ENCODE results near the gene NFKB2.

- TF ChIP-seq KLF16 (tag by site-specific recombination; IDR thresholded peaks at IDR 0.05) (peak; percentile 93), ZNF266 (tag by site-specific recombination; IDR thresholded peaks at IDR 0.05; ENCODE audit: low read depth) (no peak), ZNF704 (tag by site-specific recombination; IDR thresholded peaks at IDR 0.05) (no peak), PATZ1 (tag by site-specific recombination; IDR thresholded peaks at IDR 0.05) (peak; percentile 96), CTCF (tag by site-specific recombination; IDR thresholded peaks at IDR 0.05) (peak; percentile 100), ZSCAN16 (tag by site-specific recombination; IDR thresholded peaks at IDR 0.05) (no peak)
These were observed 3.9 kb downstream of the NFKB2 start for GRCh38 chr10:102399217-102400021.
